Amniotic stem cell (primary cell): ENCODE measurements around the gene BTLA.
"Not testable (repeated sequence)": the region's sequence is repeated elsewhere in the genome, so short reads cannot be mapped to it uniquely, and the experiment has no call there.

Experiments
- DNase-seq: peaks from one replicate; lab custom pipeline; 2025; lab: John Stamatoyannopoulos, UW

Gene BTLA

GRCh38 chr3:112446343-112446742 is 52.9 kb downstream of the BTLA start:
- DNase-seq = no peak

DNA sequence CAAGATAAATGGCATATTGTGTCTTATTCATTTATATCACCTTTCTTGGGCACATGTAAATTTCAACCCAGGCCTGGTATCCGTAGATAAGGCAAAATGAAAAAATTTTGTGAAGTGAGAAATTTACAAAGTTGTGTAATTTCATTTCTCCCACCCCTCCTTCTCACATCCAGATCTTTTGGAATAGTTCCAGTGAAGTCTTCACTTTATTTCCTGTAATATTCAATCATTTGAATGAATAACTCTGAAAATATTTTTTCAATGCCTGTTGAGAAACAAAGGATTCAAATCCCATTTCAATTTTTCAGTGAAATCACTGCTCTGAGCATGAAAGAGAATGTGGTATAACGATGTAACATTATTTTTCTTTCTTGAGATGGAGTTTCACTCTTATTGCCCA is 53.4 kb downstream of the BTLA start:
- DNase-seq = no peak

- DNase-seq = no peak
Observed at GRCh38 chr3:112437146-112438022, 61.9 kb downstream of the BTLA start.

DNA sequence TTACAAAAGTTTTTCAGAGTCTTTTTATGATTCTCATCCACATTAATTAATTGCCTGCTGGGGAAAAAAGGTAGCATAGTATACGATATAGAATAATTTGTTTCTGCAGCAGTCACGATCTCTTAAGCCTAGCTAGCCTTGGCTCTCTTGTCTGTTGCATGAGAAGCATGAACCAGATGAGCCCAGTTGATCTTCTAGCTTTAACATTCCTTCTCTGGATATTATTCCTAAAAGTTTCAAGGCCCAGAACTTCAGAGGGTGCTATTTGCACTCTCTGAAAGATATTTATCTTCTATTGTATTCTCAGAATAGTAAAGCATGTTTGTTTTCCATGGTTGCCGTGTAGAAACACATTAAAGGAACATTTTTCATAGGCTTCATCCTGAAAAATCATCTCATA is 69.3 kb downstream of the BTLA start:
- DNase-seq = no peak

DNA sequence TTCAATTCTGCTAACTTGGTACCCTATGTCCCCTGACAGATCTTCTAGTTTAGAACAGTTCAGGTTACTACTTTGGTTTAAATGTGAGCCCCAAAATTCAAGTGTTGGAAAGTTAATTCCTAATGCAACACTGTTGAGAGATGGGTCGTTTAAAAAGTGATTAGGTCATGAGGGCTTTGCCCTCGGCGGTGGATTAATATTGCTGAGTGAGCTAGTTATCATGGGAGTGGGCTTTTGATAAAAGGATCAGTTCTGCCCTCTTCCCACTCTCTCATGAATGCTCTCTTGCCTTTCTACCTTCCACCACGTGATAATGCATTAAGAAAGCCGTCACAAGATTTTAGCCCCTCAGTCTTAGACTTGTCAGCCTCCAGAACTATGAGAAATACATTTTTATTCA is 72.1 kb downstream of the BTLA start:
- no peak for DNase-seq

- no peak for DNase-seq
Observed at GRCh38 chr3:112425858-112426750, 73.2 kb downstream of the BTLA start.

DNA sequence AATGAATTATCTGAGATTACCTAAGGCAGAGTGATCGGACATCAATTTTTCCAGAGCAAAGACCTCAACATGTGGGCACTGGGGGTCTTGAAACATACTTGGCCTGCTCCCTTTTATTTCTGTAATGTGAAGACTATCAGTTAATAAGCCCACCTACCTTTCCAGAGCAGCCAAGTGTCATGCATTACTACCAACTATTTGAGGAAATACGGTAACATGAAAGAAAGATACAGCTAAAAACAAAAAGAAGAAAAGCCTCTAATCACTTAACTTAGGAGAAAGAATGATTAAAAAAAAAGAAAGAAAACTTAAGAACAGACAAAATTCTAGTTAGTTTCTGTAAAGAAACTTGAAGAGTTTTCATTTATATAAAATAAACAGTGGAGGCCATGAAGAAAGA is 73.9 kb downstream of the BTLA start:
- no peak for DNase-seq

DNA sequence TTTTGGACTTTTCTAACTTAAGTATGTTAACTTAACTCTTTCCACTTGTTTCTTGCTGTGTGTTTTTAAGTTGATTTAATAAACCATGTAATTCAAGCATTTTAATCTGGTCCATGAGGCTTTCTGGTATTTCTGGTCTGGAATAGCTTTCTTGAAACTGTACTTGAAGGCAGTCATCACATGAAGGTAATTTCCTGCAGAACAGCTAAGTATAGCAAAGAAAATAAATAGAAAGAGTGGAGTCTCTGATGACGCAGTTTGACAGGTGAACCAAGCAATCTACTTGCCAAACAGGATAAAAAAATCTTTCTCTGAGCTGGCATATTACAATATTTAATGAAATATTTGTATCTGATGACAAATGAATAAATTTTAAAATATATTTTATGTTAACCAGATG is 74.9 kb downstream of the BTLA start:
- DNase-seq = no peak

- DNase-seq = not testable (repeated sequence)
Observed at GRCh38 chr3:112422921-112423320, 76.4 kb downstream of the BTLA start.

DNA sequence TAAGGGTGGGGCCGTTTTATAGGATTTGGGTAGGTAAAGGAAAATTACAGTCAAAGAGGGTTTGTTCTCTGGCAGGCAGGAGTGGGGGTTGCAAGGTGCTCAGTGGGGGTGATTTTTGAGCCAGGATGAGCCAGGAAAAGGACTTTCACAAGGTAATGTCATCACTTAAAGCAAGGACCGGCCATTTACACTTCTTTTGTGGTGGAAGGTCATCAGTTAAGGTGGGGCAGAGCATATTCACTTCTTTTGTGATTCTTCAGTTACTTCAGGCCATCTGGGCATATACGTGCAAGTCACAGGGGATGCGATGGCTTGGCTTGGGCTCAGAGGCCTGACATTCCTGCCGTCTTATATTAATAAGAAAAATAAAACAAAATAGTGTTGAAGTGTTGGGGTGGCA is 80.7 kb downstream of the BTLA start:
- not testable (repeated sequence) for DNase-seq

GRCh38 chr3:112417696-112418318 is 81.5 kb downstream of the BTLA start:
- DNase-seq = no peak

GRCh38 chr3:112416391-112417212 is 82.7 kb downstream of the BTLA start:
- no peak for DNase-seq

DNA sequence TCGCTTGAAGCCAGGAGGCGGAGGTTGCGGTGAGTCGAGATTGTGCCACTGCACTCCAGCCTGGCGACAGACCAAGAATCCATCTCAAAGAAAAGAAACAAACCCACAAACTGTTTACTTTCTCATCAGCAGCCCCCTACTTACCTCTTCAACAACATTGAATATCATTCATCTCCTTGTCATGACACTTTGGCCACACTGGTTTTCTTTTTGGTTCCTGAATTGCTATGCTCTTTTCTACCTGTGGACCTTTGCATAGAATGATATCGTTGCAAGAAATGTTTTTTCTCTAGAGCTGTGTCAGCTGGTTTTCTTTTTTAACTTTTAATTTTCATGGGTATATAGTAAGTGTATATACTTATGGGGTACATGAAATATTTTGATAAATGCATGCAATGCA is 83.9 kb downstream of the BTLA start:
- DNase-seq = no peak
